HG03196 (cell line): ENCODE data around the gene TASOR2.

Experiments
- ATAC-seq: cut with Tn5 transposase; IDR thresholded peaks from one replicate; pipeline ENCODE4 v1.9.1; 2021; ENCODE audit not compliant: unreplicated experiment

Gene TASOR2

GRCh38 chr10:5684318-5684970, at the start of gene TASOR2:
TSS of gene TASOR2 (plus strand) at chr10:5684838. CDS start at chr10:5720643, 35,805 bp downstream.
- peak; percentile 75 for ATAC-seq

- no peak for ATAC-seq
Observed at GRCh38 chr10:5634918-5635317, 49.7 kb upstream of the TASOR2 start.

- no peak for ATAC-seq
Observed at GRCh38 chr10:5638494-5638893, 46.1 kb upstream of the TASOR2 start.

GRCh38 chr10:5639066-5639465, 45.6 kb upstream of the TASOR2 start:
- no peak for ATAC-seq

GRCh38 chr10:5640036-5640435, 44.6 kb upstream of the TASOR2 start:
- no peak for ATAC-seq

GRCh38 chr10:5640501-5640900, 44.1 kb upstream of the TASOR2 start:
- ATAC-seq = no peak

- no peak for ATAC-seq
Observed at GRCh38 chr10:5641501-5641900, 43.1 kb upstream of the TASOR2 start.

- ATAC-seq = no peak
Observed at GRCh38 chr10:5643346-5644067, 41.1 kb upstream of the TASOR2 start.

- ATAC-seq = no peak
Observed at GRCh38 chr10:5644930-5645329, 39.7 kb upstream of the TASOR2 start.

- no peak for ATAC-seq
Observed at GRCh38 chr10:5645375-5645774, 39.3 kb upstream of the TASOR2 start.

- ATAC-seq = no peak
Observed at GRCh38 chr10:5645944-5646617, 38.6 kb upstream of the TASOR2 start.

GRCh38 chr10:5647507-5648240, 37.0 kb upstream of the TASOR2 start:
- ATAC-seq = no peak

GRCh38 chr10:5648494-5649457, 35.9 kb upstream of the TASOR2 start:
- ATAC-seq = no peak

- ATAC-seq = no peak
Observed at GRCh38 chr10:5649746-5650145, 34.9 kb upstream of the TASOR2 start.

GRCh38 chr10:5650664-5651387, 33.8 kb upstream of the TASOR2 start:
- no peak for ATAC-seq

GRCh38 chr10:5651388-5651764, 33.3 kb upstream of the TASOR2 start:
- ATAC-seq = no peak

GRCh38 chr10:5652746-5653145, 31.9 kb upstream of the TASOR2 start:
- ATAC-seq = no peak

GRCh38 chr10:5654218-5654755, 30.4 kb upstream of the TASOR2 start:
- no peak for ATAC-seq

- no peak for ATAC-seq
Observed at GRCh38 chr10:5655121-5655520, 29.5 kb upstream of the TASOR2 start.
